Measurements from ENCODE around the gene PI16. TPM values are rescaled to one million over a fixed set of nuclear protein-coding genes. Genes with fewer than 3 reads are reported as not detected.

Gene PI16, protein sequence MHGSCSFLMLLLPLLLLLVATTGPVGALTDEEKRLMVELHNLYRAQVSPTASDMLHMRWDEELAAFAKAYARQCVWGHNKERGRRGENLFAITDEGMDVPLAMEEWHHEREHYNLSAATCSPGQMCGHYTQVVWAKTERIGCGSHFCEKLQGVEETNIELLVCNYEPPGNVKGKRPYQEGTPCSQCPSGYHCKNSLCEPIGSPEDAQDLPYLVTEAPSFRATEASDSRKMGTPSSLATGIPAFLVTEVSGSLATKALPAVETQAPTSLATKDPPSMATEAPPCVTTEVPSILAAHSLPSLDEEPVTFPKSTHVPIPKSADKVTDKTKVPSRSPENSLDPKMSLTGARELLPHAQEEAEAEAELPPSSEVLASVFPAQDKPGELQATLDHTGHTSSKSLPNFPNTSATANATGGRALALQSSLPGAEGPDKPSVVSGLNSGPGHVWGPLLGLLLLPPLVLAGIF
- total RNA-seq = 100 to 1,000 TPM in 1 of 4 donors, 10 to 100 TPM in 3; 35.0 to 125 (median 45.1) TPM
- 69.5 TPM for polyA plus RNA-seq
- long read RNA-seq, donor 1, transcript PI16-201 (7 exons, 2,190 nt) = major isoform, 33 of 74 reads
- long read RNA-seq, donor 1, partial matches to known transcripts = 25 of 74 reads
- long read RNA-seq, donor 1, other reads (novel, unspliced or antisense) = 16 of 74 reads
- long read RNA-seq, donor 2, transcript PI16-201 (7 exons, 2,190 nt) = major isoform, 57 of 112 reads
- long read RNA-seq, donor 2, partial matches to known transcripts = 31 of 112 reads
- long read RNA-seq, donor 2, other reads (novel, unspliced or antisense) = 24 of 112 reads
- long read RNA-seq, donor 3, transcript PI16-201 (7 exons, 2,190 nt) = major isoform, 81 of 114 reads
- long read RNA-seq, donor 3, partial matches to known transcripts = 17 of 114 reads
- long read RNA-seq, donor 3, other reads (novel, unspliced or antisense) = 16 of 114 reads
- long read RNA-seq, donor 4, transcript PI16-201 (7 exons, 2,190 nt) = major isoform, 22 of 38 reads
- long read RNA-seq, donor 4, partial matches to known transcripts = 6 of 38 reads
- long read RNA-seq, donor 4, other reads (novel, unspliced or antisense) = 10 of 38 reads

DNA sequence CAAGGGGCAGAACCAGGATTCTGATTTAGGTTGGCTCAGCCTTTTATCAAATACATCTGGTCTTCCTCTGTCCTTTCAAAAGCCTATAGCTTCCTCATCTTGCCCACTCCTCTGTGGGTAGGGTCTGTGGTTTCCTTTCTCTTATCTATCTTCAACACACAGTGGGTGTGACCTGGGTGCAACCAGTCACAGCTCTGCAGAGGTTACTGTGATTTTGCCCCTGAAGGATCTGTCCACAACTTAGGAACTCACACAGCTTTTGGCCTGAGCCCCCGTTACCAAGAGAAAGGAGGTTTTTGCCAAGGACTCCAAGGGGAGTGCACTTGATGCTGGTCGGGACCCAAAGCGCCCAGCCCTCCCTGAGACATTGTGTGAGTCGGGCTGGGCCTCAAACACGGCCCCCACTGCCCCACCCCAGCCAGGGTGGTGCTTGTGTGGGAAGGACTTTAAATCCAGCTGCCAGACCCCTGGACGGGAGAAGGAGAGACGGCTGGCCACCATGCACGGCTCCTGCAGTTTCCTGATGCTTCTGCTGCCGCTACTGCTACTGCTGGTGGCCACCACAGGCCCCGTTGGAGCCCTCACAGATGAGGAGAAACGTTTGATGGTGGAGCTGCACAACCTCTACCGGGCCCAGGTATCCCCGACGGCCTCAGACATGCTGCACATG, at the start of gene PI16:
PI16 (plus strand) TSS at position 477 of the 670 bp plus-strand sequence; CDS start at position 500, 23 bp downstream.
- peak; percentile 31 to 83 for ATAC-seq
- peak in 2 of 3 donors; percentile 71 to 91 for DNase-seq

DNA sequence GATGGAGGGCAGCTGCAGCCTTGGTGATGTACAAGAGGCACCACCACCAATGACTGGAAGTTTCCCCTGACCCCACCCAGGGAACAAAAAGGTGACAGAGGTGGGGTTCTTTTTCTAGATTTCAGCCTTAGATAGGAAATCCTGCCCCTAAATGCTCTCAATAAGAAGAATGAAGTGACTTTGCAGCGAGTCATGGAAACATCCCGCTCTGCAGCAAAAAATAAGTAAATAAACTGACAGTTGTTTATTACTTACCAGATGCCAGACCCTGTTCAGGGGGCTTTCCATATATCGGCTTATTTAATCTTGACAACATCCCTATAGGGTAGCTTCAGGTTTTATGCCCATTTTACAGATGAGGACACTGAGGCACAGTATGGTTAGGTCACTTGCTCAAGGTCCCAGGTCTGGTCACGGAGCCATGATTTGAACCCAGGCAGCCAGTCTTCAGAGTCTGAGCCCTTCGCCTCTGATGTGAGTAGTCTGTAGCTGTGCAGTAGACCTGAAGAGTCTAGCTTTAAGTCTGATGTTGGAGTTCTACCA, 49.6 kb upstream of the PI16 start:
- intact Hi-C loops (cut with DNase I) = loop anchor here in 1 of 4 donors (10.0 kb wide), 1 partner anchor 70 kb away; no protein-coding TSS in a partner anchor
- H3K9me3 ChIP-seq (ENCODE audit: control insufficient read depth, low read length) = no peaks in the 10 kb centered on the region
- H3K27ac ChIP-seq (ENCODE audit: low read length) = no peak overlapping the region
- peaks cover 6% of the 10 kb centered on the region for H3K4me1 ChIP-seq (ENCODE audit: control insufficient read depth, insufficient read depth, low read length)
- ATAC-seq (no peak), DNase-seq (no peak)
- no peak overlapping the region for H3K4me3 ChIP-seq (ENCODE audit: low read length)
- WGBS = 99% methylated on average over 5 of the region's 5 CpGs
- H3K27me3 ChIP-seq (ENCODE audit: control insufficient read depth, insufficient read depth) = no peaks in the 10 kb centered on the region

More for the DNA sequence above, at the start of gene PI16:
- Histone ChIP-seq H3K9me3 (ENCODE audit: control insufficient read depth, low read length) (no peaks in the 10 kb centered on the region), H3K27ac (ENCODE audit: low read length) (no peak within 1 kb of the TSS), H3K27me3 (ENCODE audit: control insufficient read depth, insufficient read depth) (no peaks in the 10 kb centered on the region), H3K4me1 (ENCODE audit: control insufficient read depth, insufficient read depth, low read length) (peaks cover 2% of the 10 kb centered on the region), H3K4me3 (ENCODE audit: low read length) (peak within 1 kb of the TSS; percentile 33)
- 56% methylated on average over 14 of the region's 14 CpGs for WGBS
- intact Hi-C loops (cut with DNase I) = no loop called here

DNA sequence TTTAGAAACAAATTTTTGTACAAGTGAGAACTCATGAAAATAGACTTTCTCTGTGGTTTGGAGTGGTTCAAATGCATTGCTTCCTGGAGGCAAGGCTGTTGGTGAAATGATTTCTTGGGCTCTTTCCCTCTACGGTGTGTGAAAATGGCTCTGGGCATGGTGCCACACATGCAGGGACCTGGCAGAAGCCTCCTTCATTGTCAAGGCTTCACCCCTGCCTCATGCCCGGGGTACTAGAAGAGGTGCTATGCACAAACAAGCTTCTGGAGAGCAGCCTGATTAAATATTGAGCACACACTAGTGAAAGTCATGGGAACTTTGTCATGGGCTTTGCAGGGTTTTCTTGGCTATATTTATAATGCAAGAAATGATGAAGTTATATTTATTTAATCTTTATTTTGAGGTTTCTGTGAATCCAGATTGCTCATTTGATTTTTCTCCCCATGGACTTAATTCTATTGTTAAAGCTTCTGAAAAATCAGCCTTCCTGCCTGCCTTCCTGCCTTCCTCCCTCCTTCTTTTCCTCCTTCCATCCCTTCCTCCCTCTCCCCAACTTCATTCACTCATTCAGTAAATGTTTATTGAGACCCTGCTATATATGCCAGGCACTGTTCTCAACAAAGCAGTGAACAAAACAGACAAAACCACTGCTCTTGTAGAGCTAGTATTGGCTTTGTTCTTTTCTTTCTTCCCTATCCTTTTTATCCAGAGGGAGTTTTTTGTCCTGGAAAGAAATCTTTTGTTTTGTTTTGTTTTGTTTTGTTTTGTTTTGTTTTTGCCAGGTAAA, 47.8 kb upstream of the PI16 start:
- ATAC-seq (peak; percentile 83), DNase-seq (peak; percentile 59 to 83 (median 82))
- Histone ChIP-seq H3K4me1 (ENCODE audit: control insufficient read depth, insufficient read depth, low read length) (peaks cover 6% of the 10 kb centered on the region), H3K4me3 (ENCODE audit: low read length) (no peak overlapping the region), H3K27me3 (ENCODE audit: control insufficient read depth, insufficient read depth) (no peaks in the 10 kb centered on the region), H3K9me3 (ENCODE audit: control insufficient read depth, low read length) (no peaks in the 10 kb centered on the region), H3K27ac (ENCODE audit: low read length) (peak overlapping the region; percentile 75)
- WGBS = 21% methylated on average over 2 of the region's 2 CpGs
- intact Hi-C loops (cut with DNase I) = loop anchor here in 1 of 4 donors (10.0 kb wide), 1 partner anchor 68 kb away; no protein-coding TSS in a partner anchor

DNA sequence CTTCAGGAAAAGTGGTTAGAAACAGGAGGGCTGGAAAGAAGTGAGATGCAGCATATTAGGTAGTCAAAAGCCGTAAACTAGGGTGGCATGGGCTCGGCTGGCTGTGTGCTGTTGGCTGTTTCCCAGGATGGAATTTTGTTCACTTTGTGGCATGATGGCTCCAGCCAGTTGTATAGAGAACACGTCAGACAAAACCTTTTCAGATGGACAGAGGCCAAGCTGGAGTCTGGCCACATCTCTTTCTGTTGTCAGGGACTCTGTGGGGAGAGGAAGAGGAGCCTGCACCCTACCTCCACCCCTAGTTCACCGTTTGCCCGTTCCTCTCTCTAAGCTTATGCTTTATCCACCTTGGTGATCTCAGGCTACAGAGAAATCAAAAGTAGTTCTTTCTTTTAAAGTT, 46.8 kb upstream of the PI16 start:
- peaks cover 6% of the 10 kb centered on the region for H3K4me1 ChIP-seq (ENCODE audit: control insufficient read depth, insufficient read depth, low read length)
- ATAC-seq (peak; percentile 79 to 85), DNase-seq (peak; percentile 60 to 81 (median 72))
- H3K27me3 ChIP-seq (ENCODE audit: control insufficient read depth, insufficient read depth) = no peaks in the 10 kb centered on the region
- no peak overlapping the region for H3K4me3 ChIP-seq (ENCODE audit: low read length)
- peak overlapping the region; percentile 77 for H3K27ac ChIP-seq (ENCODE audit: low read length)
- WGBS = 38% methylated on average over 5 of the region's 5 CpGs
- intact Hi-C loops (cut with DNase I) = loop anchor here in 1 of 4 donors (10.0 kb wide), 1 partner anchor 67 kb away; no protein-coding TSS in a partner anchor
- H3K9me3 ChIP-seq (ENCODE audit: control insufficient read depth, low read length) = no peaks in the 10 kb centered on the region

DNA sequence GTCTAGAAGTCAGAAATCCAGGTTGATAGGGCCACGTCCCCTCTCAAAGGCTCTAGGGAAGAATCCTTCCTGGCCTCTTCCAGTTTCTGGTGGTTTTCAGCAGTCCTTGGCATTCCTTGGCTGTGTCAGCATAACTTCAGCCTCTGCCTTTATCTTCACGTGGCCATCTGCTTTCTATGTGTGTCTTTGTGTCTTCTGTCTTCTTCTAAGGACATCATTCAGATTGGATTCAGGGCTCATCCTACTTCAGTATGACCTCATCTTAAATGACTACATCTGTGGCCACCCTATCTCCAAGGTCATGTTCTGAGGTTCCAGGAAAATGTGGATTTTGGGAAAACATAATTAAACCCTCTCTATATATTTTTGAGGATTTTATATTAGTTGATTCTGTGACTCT, 45.8 kb upstream of the PI16 start:
- Histone ChIP-seq H3K4me1 (ENCODE audit: control insufficient read depth, insufficient read depth, low read length) (peaks cover 6% of the 10 kb centered on the region), H3K4me3 (ENCODE audit: low read length) (no peak overlapping the region), H3K27me3 (ENCODE audit: control insufficient read depth, insufficient read depth) (no peaks in the 10 kb centered on the region), H3K9me3 (ENCODE audit: control insufficient read depth, low read length) (no peaks in the 10 kb centered on the region), H3K27ac (ENCODE audit: low read length) (peak overlapping the region; percentile 61)
- DNase-seq (no peak), ATAC-seq (no peak)
- WGBS = 64% methylated on average over 2 of the region's 2 CpGs
- intact Hi-C loops (cut with DNase I) = loop anchor here in 1 of 4 donors (10.0 kb wide), 1 partner anchor 66 kb away; no protein-coding TSS in a partner anchor

DNA sequence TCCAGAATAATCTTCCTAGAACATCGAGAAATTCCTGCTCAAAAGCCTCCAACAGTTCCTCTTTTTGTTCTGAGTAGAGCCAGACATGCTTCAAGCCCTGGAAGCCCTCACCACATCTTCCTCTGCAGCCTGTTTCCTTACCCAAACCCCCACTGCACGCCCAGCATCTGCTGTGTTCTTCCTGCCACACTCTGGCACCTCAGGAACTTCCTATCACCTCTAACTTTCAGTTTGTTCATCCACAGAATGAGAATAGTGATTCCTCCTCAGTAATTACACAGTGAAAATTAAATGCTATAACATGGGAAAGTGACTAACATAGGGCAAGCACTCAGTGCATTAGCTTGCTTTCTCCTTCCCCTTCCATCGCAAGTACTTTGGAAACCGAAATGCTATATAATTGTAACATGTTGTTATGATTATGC, 42.5 kb upstream of the PI16 start:
- no peaks in the 10 kb centered on the region for H3K9me3 ChIP-seq (ENCODE audit: control insufficient read depth, low read length)
- no peak overlapping the region for H3K27ac ChIP-seq (ENCODE audit: low read length)
- intact Hi-C loops (cut with DNase I) = no loop called here
- no peaks in the 10 kb centered on the region for H3K27me3 ChIP-seq (ENCODE audit: control insufficient read depth, insufficient read depth)
- peaks cover 4% of the 10 kb centered on the region for H3K4me1 ChIP-seq (ENCODE audit: control insufficient read depth, insufficient read depth, low read length)
- 59% methylated on average over 4 of the region's 4 CpGs for WGBS
- ATAC-seq (no peak), DNase-seq (no peak)
- H3K4me3 ChIP-seq (ENCODE audit: low read length) = no peak overlapping the region

DNA sequence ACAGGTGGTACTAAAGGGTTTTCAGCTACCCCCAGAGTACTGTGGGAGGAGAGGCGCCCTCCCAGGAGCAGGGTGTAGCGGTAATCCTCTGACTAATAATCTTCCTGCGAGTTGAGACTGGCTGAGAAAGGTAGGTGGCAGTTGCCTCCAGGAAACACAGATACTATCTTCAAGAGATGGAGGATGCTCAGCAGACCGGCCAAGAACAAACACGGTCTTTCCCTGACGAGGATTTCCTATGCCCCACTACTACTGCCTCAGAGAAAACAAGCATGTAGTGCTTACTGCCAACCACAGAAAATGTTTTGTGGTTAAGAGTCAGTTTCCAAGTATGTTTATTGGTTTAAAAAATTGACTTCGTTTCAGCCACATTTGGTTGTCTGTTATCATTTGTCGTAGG, 42.0 kb upstream of the PI16 start:
- Histone ChIP-seq H3K4me1 (ENCODE audit: control insufficient read depth, insufficient read depth, low read length) (peaks cover 2% of the 10 kb centered on the region), H3K27me3 (ENCODE audit: control insufficient read depth, insufficient read depth) (no peaks in the 10 kb centered on the region), H3K4me3 (ENCODE audit: low read length) (no peak overlapping the region), H3K27ac (ENCODE audit: low read length) (no peak overlapping the region), H3K9me3 (ENCODE audit: control insufficient read depth, low read length) (no peaks in the 10 kb centered on the region)
- no peak for ATAC-seq
- intact Hi-C loops (cut with DNase I) = no loop called here
- 70% methylated on average over 8 of the region's 8 CpGs for WGBS
- no peak for DNase-seq

DNA sequence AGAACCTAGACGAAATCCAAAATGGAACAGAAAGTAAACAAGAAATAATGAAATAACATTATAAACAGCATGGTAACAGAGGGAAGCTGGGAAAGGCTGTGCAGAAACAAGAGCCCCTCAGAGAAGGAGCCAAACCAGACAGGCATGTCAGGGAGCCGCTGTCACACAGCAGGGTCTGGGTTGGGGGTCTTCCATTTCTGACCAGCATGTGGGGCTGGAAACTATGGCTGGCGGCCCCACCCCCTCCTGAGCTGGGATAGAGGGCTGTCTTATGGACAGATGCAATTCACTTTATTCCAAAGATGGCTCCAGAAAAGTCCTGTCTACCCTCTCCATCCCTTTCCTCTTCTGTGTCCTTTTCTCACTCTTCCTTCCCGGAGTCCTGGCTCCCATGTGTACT, 41.5 kb upstream of the PI16 start:
- H3K9me3 ChIP-seq (ENCODE audit: control insufficient read depth, low read length) = no peaks in the 10 kb centered on the region
- ATAC-seq (no peak), DNase-seq (no peak)
- peaks cover 2% of the 10 kb centered on the region for H3K4me1 ChIP-seq (ENCODE audit: control insufficient read depth, insufficient read depth, low read length)
- H3K27me3 ChIP-seq (ENCODE audit: control insufficient read depth, insufficient read depth) = no peaks in the 10 kb centered on the region
- no peak overlapping the region for H3K27ac ChIP-seq (ENCODE audit: low read length)
- WGBS = 88% methylated on average over 4 of the region's 4 CpGs
- no peak overlapping the region for H3K4me3 ChIP-seq (ENCODE audit: low read length)
- intact Hi-C loops (cut with DNase I) = no loop called here

DNA sequence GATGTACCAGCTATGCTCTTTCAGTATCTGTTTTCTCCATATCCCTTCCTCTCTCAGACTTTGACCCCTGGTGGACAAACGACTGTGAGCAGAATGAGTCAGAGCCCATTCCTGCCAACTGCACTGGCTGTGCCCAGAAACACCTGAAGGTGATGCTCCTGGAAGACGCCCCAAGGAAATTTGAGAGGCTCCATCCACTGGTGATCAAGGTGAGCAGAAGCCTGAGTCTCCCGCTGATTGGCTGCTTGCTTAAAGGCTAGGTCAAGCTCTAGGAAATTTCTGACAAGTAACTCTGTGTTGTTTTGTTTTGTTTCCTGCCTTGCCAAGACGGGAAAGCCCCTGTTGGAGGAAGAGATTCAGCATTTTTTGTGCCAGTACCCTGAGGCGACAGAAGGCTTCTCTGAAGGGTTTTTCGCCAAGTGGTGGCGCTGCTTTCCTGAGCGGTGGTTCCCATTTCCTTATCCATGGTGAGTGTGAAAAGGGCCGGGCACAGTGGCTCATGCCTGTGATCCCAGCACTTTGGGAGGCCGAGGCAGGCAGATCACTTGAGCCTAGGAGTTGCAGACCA, 40.2 kb upstream of the PI16 start:
- ATAC-seq (no peak), DNase-seq (peak in 1 of 3 donors; percentile 68)
- intact Hi-C loops (cut with DNase I) = no loop called here
- WGBS = 64% methylated on average over 10 of the region's 10 CpGs
- Histone ChIP-seq H3K4me3 (ENCODE audit: low read length) (no peak overlapping the region), H3K27me3 (ENCODE audit: control insufficient read depth, insufficient read depth) (no peaks in the 10 kb centered on the region), H3K4me1 (ENCODE audit: control insufficient read depth, insufficient read depth, low read length) (peaks cover 10% of the 10 kb centered on the region), H3K27ac (ENCODE audit: low read length) (no peak overlapping the region), H3K9me3 (ENCODE audit: control insufficient read depth, low read length) (no peaks in the 10 kb centered on the region)

Measured in right cardiac atrium (tissue), 5 donors.